ENCODE measurements around the gene VPS54.

DNA sequence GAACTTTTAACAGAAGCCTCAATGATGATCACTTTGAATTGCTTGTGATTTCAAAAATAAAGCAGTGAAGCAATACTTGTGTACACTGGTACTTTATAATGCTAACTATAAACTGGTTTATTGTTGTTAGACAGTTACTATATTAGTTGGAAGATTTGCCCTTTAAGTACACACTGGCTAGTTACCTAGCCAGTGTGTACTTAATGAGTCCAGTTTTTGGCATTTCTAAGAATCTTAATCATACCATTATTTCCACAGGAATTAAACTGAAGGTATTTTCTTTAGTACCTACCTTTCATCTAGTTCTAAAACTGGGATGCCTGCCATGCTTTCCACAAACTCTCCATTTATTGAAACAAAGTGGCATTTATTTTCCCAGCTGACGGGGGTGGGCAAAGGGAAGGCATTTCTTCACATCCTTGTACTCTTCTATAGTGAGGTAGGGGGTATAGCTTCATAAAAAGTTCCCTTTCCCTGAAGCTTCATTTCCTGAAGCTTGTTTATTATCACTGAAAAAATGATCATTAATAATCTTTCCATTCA is 127.7 kb downstream of the VPS54 start:
- TF ChIP-seq ZNF274 (IDR thresholded peaks at IDR 0.05; ENCODE audit: low read depth, low read length) = no peak
- no peak for TF ChIP-seq YY1 (IDR thresholded peaks at IDR 0.05; ENCODE audit: insufficient read depth, insufficient read length)
- TF ChIP-seq SUZ12 (IDR thresholded peaks at IDR 0.05; ENCODE audit: extremely low read depth, insufficient read depth, insufficient read length) = no peak
